ENCODE data around the gene FMN1.

DNA sequence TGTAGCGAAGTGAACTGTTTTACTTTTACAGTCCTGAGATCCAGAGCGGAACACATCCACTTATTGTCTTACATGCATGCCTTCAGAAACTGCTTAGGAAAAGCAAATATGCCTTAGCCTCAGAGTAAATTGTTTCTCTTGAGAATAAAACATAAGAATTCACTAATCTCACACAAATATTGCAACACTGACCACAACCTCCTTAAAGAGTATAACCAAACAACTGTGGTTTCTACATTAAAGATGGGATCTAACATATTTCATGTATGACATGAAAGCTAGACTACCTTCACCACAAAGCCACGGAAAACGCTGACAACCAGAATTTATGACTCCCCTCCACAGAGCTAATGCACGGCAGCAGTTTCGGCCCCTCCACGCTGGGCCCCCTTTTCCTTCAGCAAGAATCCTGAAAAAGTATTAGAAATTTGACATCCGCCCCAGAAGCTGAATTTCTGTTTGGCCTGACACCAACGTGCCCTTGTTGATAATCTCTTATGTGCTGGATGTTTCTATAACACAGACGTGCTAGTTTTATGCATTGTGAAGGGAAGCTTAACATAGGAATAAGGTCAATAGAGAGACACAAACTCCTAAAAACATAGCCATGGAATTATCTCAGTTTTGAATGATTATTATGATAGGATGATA is 392.1 kb downstream of the FMN1 start:
- TF ChIP-seq, protein P1, sequence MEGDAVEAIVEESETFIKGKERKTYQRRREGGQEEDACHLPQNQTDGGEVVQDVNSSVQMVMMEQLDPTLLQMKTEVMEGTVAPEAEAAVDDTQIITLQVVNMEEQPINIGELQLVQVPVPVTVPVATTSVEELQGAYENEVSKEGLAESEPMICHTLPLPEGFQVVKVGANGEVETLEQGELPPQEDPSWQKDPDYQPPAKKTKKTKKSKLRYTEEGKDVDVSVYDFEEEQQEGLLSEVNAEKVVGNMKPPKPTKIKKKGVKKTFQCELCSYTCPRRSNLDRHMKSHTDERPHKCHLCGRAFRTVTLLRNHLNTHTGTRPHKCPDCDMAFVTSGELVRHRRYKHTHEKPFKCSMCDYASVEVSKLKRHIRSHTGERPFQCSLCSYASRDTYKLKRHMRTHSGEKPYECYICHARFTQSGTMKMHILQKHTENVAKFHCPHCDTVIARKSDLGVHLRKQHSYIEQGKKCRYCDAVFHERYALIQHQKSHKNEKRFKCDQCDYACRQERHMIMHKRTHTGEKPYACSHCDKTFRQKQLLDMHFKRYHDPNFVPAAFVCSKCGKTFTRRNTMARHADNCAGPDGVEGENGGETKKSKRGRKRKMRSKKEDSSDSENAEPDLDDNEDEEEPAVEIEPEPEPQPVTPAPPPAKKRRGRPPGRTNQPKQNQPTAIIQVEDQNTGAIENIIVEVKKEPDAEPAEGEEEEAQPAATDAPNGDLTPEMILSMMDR (IDR thresholded peaks at IDR 0.05; ENCODE audit: poor library complexity, severe bottlenecking), result no peak
- TF ChIP-seq EP300 (conservative IDR thresholded peaks at IDR 0.05; ENCODE audit: poor library complexity, severe bottlenecking), result no peak
